Large intestine (tissue), 3 donors: ENCODE results near the gene RERE. TPM values are rescaled to one million over a fixed set of nuclear protein-coding genes. Genes with fewer than 3 reads are reported as not detected.

Source experiments
- DNase-seq, 2 donors: peaks; one replicate each; pipeline versions ENCODE4 v3.0.0 to v3.0.0-alpha.2; 2013
- H3K27ac ChIP-seq: one replicate; pipeline ENCODE4 v1.5.1; 2013; ENCODE audit warnings: low read length
- H3K27me3 ChIP-seq: 2 replicates; pipeline ENCODE4 v1.6.1; 2013; ENCODE audit warnings: low read length; ENCODE audit not compliant: control insufficient read depth, insufficient read depth
- H3K36me3 ChIP-seq: 2 replicates; pipeline ENCODE4 v1.6.1; 2013; ENCODE audit warnings: low read length; ENCODE audit not compliant: control insufficient read depth, insufficient read depth
- H3K4me1 ChIP-seq: one replicate; pipeline ENCODE4 v1.6.1; 2013; ENCODE audit warnings: low read length; ENCODE audit not compliant: control insufficient read depth, insufficient read depth
- H3K4me3 ChIP-seq: one replicate; pipeline ENCODE4 v1.5.1; 2013; ENCODE audit warnings: low read length
- H3K9me3 ChIP-seq: one replicate; pipeline ENCODE4 v1.6.1; 2013; ENCODE audit warnings: mild to moderate bottlenecking, low read depth, low read length, moderate library complexity; ENCODE audit not compliant: control insufficient read depth
- WGBS: methylation state at CpG from one replicate; pipeline ENCODE4 v1.1.5; 2013; ENCODE audit warnings: low lambda C conversion rate; ENCODE audit not compliant: insufficient coverage; 5-methylcytosine and 5-hydroxymethylcytosine counted together
- polyA plus RNA-seq: library from polyadenylated mRNA; unstranded; fragments of 120-200 nt; gene quantifications from one replicate; pipeline ENCODE4 v1.2.1, GENCODE V29; 2013

RERE gene
- polyA plus RNA-seq, 1 donor = 62.3 TPM

GRCh38 chr1:8355439-8356255, 461.8 kb downstream of the RERE start:
- Histone ChIP-seq H3K27me3 (no peaks in the 10 kb centered on the region), H3K4me3 (no peak overlapping the region), H3K9me3 (no peaks in the 10 kb centered on the region), H3K4me1 (no peaks in the 10 kb centered on the region), H3K36me3 (peaks cover 80% of the 10 kb centered on the region), H3K27ac (no peak overlapping the region)
- WGBS = no CpG with 5 or more reads among the region's 24 CpGs
- DNase-seq = no peak

DNA sequence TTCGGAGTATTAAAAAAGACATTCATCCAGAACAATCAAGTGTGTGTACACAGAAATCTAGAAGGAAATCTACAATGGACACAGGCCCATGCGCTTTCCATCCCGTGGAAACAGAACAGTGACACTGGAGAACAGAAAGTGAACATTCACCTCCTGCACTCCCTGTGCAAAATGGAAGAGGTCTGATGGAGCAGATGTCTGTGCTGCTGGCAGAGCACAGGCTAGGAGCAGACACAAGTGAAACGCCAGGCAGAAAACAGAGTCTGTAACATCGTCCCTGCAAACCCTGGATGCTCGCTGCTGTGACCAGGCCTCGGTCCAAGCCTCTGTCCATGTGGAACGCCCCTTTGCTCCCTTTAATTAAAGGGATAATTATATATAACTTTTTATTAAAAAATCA, 463.4 kb downstream of the RERE start:
- Histone ChIP-seq H3K9me3 (no peaks in the 10 kb centered on the region), H3K27me3 (no peaks in the 10 kb centered on the region), H3K4me1 (no peaks in the 10 kb centered on the region), H3K4me3 (no peak overlapping the region), H3K27ac (no peak overlapping the region), H3K36me3 (peaks cover 65% of the 10 kb centered on the region)
- no peak for DNase-seq
- 100% methylated on average over 1 of the region's 8 CpGs for WGBS

DNA sequence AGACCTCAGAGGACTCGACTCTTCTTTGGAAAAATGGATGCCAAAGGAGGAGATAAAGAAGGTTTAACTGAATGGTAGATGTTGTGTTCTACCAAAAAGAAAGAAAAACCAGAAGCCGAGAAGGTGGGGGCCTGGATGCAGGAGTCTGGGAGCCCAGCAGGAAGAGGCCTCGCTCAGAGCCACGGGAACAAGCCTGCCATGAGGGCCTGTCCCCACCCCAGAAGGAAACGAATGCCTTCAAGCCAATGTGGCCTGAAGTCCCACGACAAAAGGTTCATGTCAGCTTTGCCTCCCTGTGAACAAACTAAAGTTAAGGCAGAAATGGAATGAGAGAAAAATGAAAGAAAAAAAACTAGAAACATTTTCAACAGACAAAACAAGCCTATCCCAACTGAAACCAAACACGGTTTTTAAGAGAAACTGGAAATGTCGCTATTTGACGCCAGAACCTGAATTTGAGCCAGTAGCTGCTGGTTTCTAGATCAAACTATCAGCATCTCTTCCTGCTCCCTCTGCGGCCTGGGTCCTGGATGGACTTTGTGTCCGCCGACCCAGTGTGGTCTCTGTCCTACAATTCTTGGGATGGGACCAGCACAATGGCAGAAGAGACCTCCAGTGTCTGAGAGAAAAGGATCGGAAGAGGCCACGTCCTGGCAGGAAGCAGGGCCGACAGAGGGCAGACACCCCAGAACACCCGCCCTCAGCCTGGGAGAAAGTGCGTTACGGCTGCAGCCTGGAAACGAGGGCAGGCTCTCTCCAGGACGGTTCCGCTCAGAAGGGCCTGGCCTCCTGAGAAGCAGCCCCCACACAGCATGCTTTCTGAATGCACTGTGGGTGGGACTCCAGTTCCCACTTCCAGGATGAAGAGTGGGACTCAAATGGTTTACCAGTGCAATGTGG, 464.3 kb downstream of the RERE start:
- Histone ChIP-seq H3K27ac (no peak overlapping the region), H3K27me3 (no peaks in the 10 kb centered on the region), H3K9me3 (no peaks in the 10 kb centered on the region), H3K36me3 (peaks cover 56% of the 10 kb centered on the region), H3K4me3 (no peak overlapping the region), H3K4me1 (peaks cover 4% of the 10 kb centered on the region)
- no peak for DNase-seq
- 48% methylated on average over 2 of the region's 21 CpGs for WGBS

DNA sequence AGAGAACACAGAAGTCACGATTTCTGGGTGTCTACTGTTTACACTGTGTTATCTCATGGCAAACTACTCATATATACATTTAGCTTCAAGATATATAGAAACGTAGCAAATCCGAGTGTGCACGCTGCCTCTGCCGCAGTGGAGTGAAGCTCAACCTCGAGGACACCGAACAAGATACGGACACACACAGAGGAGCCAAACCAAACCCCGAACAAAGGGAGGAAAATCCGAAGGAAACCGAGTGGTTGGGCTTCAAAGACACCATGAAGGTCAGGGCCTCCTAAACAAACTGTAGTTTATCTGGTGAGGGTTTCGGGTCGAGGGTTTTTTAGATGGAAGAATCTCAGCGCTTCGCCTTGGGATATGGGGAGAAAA, 465.0 kb downstream of the RERE start:
- WGBS = 56% methylated on average over 6 of the region's 15 CpGs
- peaks cover 50% of the 10 kb centered on the region for H3K36me3 ChIP-seq
- no peak for DNase-seq

GRCh38 chr1:8351693-8352470, 465.6 kb downstream of the RERE start:
- H3K36me3 ChIP-seq = peaks cover 44% of the 10 kb centered on the region
- H3K4me1 ChIP-seq = peaks cover 4% of the 10 kb centered on the region
- no peaks in the 10 kb centered on the region for H3K9me3 ChIP-seq
- no peak for DNase-seq
- H3K27ac ChIP-seq = no peak overlapping the region
- WGBS = 60% methylated on average over 1 of the region's 13 CpGs
- H3K27me3 ChIP-seq = no peaks in the 10 kb centered on the region
- H3K4me3 ChIP-seq = no peak overlapping the region

More for the DNA sequence above, 465.0 kb downstream of the RERE start:
- H3K4me1 ChIP-seq = peaks cover 4% of the 10 kb centered on the region
- H3K27ac ChIP-seq = no peak overlapping the region
- no peaks in the 10 kb centered on the region for H3K27me3 ChIP-seq
- no peak overlapping the region for H3K4me3 ChIP-seq
- no peaks in the 10 kb centered on the region for H3K9me3 ChIP-seq

DNA sequence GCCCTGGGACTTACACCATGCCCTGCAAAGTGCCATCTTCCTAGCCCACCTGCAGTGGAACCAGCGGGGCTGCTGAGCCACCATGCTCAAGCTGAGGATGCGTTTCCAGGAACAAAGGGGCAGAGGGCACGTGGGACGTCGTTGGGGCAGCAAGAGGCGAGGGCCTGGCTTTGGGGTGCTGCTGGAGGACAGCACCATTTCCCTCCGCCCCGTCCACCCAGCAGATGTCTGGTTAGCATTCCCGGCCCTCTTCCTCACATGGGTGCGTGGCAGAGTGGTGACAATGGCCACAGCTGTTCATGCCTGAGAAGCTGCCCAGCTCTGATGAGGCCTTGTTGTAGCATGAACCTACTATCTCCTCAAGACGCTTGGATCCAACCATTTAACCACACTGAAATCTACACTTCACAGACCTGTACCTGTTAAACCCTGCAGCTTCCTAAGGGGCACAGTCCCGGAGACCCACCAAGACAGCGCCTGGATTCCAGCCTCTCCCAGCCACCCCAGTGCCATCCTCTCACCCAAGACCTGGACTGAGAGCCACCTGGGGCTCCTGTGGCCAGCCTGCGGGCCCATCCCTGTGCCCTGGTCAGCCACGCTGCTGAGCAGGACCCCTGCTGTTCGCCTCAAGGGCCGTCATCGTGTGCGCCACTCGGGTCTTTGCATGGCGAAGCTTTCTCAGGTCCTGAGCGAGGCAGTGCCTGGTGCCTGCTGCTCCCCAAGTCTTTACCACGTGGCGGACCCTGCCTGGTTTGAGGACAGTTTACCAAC, 466.3 kb downstream of the RERE start:
- no peak for DNase-seq
- Histone ChIP-seq H3K27ac (no peak overlapping the region), H3K27me3 (no peaks in the 10 kb centered on the region), H3K9me3 (no peaks in the 10 kb centered on the region), H3K4me1 (peaks cover 4% of the 10 kb centered on the region), H3K4me3 (no peak overlapping the region), H3K36me3 (peaks cover 36% of the 10 kb centered on the region)
- WGBS = no CpG with 5 or more reads among the region's 24 CpGs

DNA sequence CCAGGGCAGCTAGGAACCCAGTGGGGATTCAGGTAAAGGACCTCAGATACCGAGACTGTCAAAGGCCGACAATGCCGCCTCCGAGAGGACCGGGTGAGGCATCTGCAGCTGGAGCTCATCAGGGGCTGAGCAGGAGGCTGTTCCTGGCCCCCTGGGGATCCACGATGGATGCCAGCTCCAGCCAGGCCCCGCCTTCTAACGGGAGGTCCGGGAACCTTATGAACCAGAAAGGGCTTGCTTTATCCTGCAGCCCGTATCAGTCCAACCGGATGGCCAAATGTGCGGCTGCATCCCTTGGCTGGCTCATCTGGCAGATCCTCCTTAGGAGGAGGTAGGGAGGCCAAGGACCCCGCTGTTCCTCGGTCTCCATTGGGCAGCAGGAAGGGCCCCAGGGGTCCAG, 467.5 kb downstream of the RERE start:
- no peak for DNase-seq
- WGBS = no CpG with 5 or more reads among the region's 14 CpGs

DNA sequence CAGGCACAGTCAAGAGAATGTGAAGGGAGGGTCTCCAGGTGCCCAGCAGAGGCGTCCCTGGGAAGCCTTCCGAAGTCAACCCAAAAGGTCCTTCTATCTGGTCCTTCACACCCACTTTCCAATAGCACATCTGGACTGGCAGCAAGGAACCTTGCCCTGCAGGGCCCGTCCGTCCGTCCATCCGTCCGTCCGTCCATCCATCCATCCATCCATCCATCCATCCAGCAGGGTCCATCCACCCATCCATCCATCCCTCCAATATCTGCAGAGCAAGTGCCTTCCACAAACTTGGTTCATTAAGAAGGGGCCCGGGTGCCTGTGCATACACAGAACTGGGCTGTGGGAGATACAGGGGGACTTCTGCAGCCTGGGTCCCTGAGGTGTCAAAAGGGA, 468.0 kb downstream of the RERE start:
- Histone ChIP-seq H3K9me3 (no peaks in the 10 kb centered on the region), H3K4me1 (peaks cover 4% of the 10 kb centered on the region), H3K27ac (no peak overlapping the region), H3K27me3 (no peaks in the 10 kb centered on the region), H3K36me3 (peaks cover 20% of the 10 kb centered on the region), H3K4me3 (no peak overlapping the region)
- WGBS = no CpG with 5 or more reads among the region's 9 CpGs
- DNase-seq = no peak

More for the DNA sequence above, 467.5 kb downstream of the RERE start:
- Histone ChIP-seq H3K36me3 (peaks cover 25% of the 10 kb centered on the region), H3K4me1 (peaks cover 4% of the 10 kb centered on the region), H3K27ac (no peak overlapping the region), H3K4me3 (no peak overlapping the region), H3K27me3 (no peaks in the 10 kb centered on the region), H3K9me3 (no peaks in the 10 kb centered on the region)

DNA sequence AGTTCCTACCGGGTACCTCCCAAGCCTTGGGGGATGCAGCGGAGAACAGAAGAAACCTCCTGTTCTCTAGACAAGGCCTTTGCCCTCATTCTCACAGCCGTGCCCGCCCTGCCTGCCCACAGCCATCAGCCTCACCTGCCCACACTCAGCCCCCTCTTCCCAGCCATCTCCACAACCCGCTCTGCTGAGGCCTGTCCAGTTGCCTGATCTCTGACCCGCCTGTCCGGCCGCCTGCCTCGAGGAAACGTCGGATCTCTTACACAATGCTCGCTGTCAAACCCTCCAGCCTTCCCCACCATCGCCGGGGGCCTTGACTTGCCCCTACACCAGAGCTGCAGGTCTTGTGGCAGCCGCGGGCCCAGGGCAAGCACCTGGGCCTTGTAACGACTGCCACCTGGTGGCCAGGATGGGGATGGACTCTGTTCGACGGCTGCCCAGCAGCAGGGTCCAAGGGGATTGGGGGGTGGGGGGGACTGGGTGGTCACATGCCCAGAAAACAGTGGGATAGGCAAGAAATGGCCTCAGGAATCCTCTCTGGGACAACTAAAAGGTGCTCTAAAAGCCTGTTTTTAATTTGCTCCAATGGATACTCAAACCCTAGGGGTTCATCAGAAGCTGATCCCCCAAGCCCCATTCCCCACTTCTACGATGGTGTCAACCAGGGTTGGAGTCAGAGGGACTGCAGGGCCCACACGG, 468.5 kb downstream of the RERE start:
- no CpG with 5 or more reads among the region's 21 CpGs for WGBS
- Histone ChIP-seq H3K27me3 (no peaks in the 10 kb centered on the region), H3K4me3 (no peak overlapping the region), H3K4me1 (peaks cover 4% of the 10 kb centered on the region), H3K27ac (no peak overlapping the region), H3K36me3 (peaks cover 16% of the 10 kb centered on the region), H3K9me3 (no peaks in the 10 kb centered on the region)
- peak; percentile 55 to 65 for DNase-seq
